GM23248 (cell line): ENCODE results near the gene IL1RAPL1.

Source experiments
- EZH2 ChIP-seq: fragments of 200-600 bp; sonication (generic); IDR thresholded peaks from 2 replicates; pipeline ENCODE4 v1.6.1; 2018; ENCODE audit warnings: antibody characterized with exemption, mild to moderate bottlenecking; ENCODE audit not compliant: insufficient read depth, poor library complexity, severe bottlenecking
- EZH2phosphoT487 ChIP-seq: fragments of 200-600 bp; sonication (generic); IDR thresholded peaks from 2 replicates; pipeline ENCODE4 v1.6.1; 2018; ENCODE audit warnings: antibody characterized with exemption, moderate library complexity, mild to moderate bottlenecking, low read depth; ENCODE audit not compliant: insufficient read depth

GRCh38 chrX:29691044-29691443, 1103.8 kb downstream of the IL1RAPL1 start:
- TF ChIP-seq EZH2phosphoT487 (no peak), EZH2 (no peak)
